ENCODE data around the gene GIT1. TPM values are rescaled to one million over a fixed set of nuclear protein-coding genes. Genes with fewer than 3 reads are reported as not detected.

GIT1 gene
- total RNA-seq, 4 donors from 2014 or later: 35.7 to 71.7 (median 42.4) TPM

DNA sequence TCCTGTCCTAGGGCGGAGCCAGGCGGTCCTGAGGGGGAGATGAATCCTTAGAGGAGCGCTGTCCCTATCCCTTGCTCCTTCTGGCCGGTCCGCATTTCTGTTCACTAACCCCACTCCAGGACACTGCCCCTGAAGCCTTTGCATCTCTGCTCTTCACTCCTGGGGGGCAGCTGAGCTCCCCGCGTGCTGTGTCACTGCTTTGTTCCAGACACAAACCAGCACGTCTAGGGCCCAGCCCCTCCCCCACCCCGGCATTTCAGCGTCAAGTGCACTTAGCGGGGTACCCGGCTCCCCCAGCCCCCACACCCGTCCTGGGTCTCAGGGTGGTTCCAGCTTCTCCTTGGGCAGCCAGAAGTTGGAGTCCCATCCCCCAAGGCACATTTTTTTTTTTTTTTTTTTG is 24.4 kb upstream of the GIT1 start:
- Histone ChIP-seq H3K9me3 (no peaks in the 10 kb centered on the region), H3K36me3 (no peaks in the 10 kb centered on the region), H3K27ac (no peak overlapping the region), H3K4me3 (replicated peaks in 1 of 3) (peak overlapping the region in 1 of 3 donors; percentile 20), H3K4me1 (peaks cover 47 to 49% of the 10 kb centered on the region in 2 donors), H3K27me3 (no peaks in the 10 kb centered on the region)
- DNase-seq: peak in 1 of 2 donors; percentile 28
- TF ChIP-seq, protein P1, sequence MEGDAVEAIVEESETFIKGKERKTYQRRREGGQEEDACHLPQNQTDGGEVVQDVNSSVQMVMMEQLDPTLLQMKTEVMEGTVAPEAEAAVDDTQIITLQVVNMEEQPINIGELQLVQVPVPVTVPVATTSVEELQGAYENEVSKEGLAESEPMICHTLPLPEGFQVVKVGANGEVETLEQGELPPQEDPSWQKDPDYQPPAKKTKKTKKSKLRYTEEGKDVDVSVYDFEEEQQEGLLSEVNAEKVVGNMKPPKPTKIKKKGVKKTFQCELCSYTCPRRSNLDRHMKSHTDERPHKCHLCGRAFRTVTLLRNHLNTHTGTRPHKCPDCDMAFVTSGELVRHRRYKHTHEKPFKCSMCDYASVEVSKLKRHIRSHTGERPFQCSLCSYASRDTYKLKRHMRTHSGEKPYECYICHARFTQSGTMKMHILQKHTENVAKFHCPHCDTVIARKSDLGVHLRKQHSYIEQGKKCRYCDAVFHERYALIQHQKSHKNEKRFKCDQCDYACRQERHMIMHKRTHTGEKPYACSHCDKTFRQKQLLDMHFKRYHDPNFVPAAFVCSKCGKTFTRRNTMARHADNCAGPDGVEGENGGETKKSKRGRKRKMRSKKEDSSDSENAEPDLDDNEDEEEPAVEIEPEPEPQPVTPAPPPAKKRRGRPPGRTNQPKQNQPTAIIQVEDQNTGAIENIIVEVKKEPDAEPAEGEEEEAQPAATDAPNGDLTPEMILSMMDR (IDR thresholded peaks at IDR 0.05): no peak
- no peak for TF ChIP-seq POLR2A (IDR thresholded peaks at IDR 0.05)
- intact Hi-C loops (cut with DNase I): no loop called here
- WGBS, 2 donors: 10 to 26% methylated on average over 10 to 13 of the region's 13 CpGs

DNA sequence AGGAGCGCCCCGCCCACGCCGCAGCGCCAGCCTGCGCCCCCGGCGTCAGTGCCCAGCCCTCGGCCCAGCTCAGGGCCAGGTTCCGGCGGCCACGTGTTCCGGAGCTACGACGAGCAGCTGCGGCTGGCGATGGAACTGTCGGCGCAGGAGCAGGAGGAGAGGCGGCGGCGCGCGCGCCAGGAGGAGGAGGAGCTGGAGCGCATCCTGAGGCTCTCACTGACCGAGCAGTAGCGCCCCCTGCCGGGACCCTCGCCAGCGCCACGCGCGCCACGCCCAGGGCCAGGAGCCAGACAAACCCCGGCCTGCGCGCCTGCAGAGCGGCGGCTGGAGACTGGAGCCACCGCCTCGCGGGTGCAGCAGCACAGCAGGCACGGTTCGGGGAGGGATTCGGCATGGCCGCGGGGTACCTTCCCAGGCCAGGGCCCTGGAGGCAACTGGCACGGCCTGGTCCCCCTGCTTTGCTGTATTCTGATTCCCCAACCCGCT is 23.9 kb upstream of the GIT1 start:
- Histone ChIP-seq H3K4me3 (replicated peaks in 1 of 3) (peak overlapping the region in 1 of 3 donors; percentile 20), H3K9me3 (no peaks in the 10 kb centered on the region), H3K4me1 (peaks cover 47 to 49% of the 10 kb centered on the region in 2 donors), H3K27ac (no peak overlapping the region), H3K36me3 (no peaks in the 10 kb centered on the region), H3K27me3 (no peaks in the 10 kb centered on the region)
- WGBS, 2 donors: 0% methylated on average over 2 of the region's 50 CpGs
- intact Hi-C loops (cut with DNase I): no loop called here
- peak in 1 of 2 donors; percentile 45 for TF ChIP-seq POLR2A (IDR thresholded peaks at IDR 0.05)
- TF ChIP-seq, protein P1 (IDR thresholded peaks at IDR 0.05): peak; percentile 34 to 95 (median 86)
- peak; percentile 96 to 97 for DNase-seq

DNA sequence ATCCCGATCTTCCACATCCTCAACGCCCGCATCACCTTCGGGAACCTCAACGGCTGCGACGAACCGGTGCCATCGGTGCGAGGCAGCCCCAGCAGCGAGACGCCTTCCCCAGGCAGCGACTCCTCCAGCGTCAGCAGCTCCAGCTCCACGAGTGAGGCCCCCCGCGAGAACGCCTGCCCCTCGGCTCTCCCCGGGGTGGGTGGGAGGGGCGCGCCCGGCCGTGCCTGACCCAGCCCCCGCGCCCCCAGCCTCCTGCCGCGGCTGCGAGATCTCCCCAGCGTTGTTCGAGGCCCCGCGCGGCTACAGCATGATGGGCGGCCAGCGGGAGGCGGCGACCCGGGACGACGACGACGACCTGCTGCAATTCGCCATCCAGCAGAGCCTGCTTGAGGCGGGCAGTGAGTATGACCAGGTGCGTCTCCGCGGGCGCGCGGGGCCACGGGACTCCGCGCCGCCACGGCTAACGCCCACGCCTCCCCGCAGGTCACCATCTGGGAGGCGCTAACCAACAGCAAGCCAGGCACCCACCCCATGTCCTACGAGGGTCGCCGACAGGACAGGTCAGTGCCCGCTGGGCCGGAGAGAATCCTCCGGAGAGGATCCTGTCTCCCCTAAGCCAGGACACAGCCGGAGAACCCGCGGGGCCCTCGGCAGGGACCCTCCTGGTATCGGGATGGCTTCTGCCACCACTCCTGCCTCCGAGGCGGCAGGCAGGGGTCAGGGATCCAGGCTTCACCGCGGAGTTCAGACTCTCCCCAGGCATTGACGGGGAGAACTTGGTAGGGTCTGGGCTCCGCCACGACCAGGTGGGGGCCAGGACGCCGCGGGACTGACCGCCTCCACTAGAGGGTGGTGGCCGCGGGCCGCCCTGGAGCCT is 23.2 kb upstream of the GIT1 start:
- Histone ChIP-seq H3K27me3 (no peaks in the 10 kb centered on the region), H3K36me3 (no peaks in the 10 kb centered on the region), H3K4me1 (peaks cover 40 to 41% of the 10 kb centered on the region in 2 donors), H3K9me3 (no peaks in the 10 kb centered on the region), H3K4me3 (replicated peaks in 1 of 3) (peak overlapping the region in 1 of 3 donors; percentile 20), H3K27ac (no peak overlapping the region)
- intact Hi-C loops (cut with DNase I): no loop called here
- peak in 1 of 2 donors; percentile 37 for DNase-seq
- WGBS, 2 donors: 50 to 60% methylated on average over 2 to 30 of the region's 85 CpGs
- TF ChIP-seq POLR2A (IDR thresholded peaks at IDR 0.05): no peak
- TF ChIP-seq, protein P1 (IDR thresholded peaks at IDR 0.05): no peak

DNA sequence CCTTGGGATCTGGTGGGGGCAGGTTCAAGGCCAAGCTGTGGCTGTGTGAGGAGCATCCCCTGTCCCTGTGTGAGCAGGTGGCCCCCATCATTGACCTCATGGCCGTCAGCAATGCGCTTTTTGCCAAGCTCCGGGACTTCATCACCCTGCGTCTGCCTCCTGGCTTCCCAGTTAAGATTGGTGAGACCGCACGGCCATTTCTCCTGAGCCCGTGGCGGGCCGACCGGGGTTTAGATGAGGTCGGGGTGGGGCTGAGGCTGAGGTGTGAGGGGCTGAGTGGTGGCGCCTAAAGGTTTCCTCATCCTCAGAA is 22.6 kb upstream of the GIT1 start:
- Histone ChIP-seq H3K9me3 (no peaks in the 10 kb centered on the region), H3K27ac (no peak overlapping the region), H3K4me3 (replicated peaks in 1 of 3) (no peak overlapping the region), H3K4me1 (peaks cover 35% of the 10 kb centered on the region in 2 donors), H3K27me3 (no peaks in the 10 kb centered on the region), H3K36me3 (no peaks in the 10 kb centered on the region)
- TF ChIP-seq, protein P1 (IDR thresholded peaks at IDR 0.05): no peak
- no peak for TF ChIP-seq POLR2A (IDR thresholded peaks at IDR 0.05)
- intact Hi-C loops (cut with DNase I): no loop called here
- DNase-seq: no peak
- 86 to 89% methylated on average over 9 to 11 of the region's 12 CpGs for WGBS, 2 donors

Measured in thyroid gland (tissue), 4 donors.